HEK293 (cell line): ENCODE data around the gene PCSK5.

Source experiments
- CTCF ChIA-PET: fragments of 350-600 bp; formaldehyde crosslinking; extraction: SDS; loops from one replicate; lab custom pipeline; 2021; ENCODE audit warnings: antibody characterized with exemption; lab: Yijun Ruan, JAX
- POLR2A ChIA-PET: fragments of 300-600 bp; formaldehyde crosslinking; extraction: SDS; loops from one replicate; lab custom pipeline; 2020; ENCODE audit warnings: antibody characterized with exemption, inconsistent platforms; lab: Yijun Ruan, JAX
- H3K27ac ChIP-seq: fragments of 200-500 bp; sonication (Bioruptor generic); 2 replicates; pipeline ENCODE4 v1.5.1; 2014; ENCODE audit warnings: low read depth, low read length, control low read depth, inconsistent platforms; ENCODE audit errors: extremely low read depth
- H3K36me3 ChIP-seq, 2 experiments: fragments of 200-500 bp in 1 of 2; sonication (Bioruptor generic) in 1 of 2; 1 replicate in 1 of 2; 2 replicates in 1 of 2; pipeline ENCODE4 v1.5.1; 2014 to 2017; ENCODE audit warnings: inconsistent platforms in 2 of 2, low read length in 2 of 2; ENCODE audit not compliant: control insufficient read depth in 2 of 2, insufficient read depth in 1 of 2
- H3K4me1 ChIP-seq: fragments of 200-500 bp; sonication (Bioruptor generic); 2 replicates; pipeline ENCODE4 v1.5.1; 2014; ENCODE audit warnings: mild to moderate bottlenecking, low read length, inconsistent platforms; ENCODE audit not compliant: control insufficient read depth, insufficient read depth
- H3K4me3 ChIP-seq: 2 replicates; pipeline ENCODE4 v1.5.1; 2011; ENCODE audit warnings: low read depth, mild to moderate bottlenecking, control low read depth, low read length, moderate library complexity
- H3K9me3 ChIP-seq: fragments of 200-500 bp; sonication (Bioruptor generic); 2 replicates; pipeline ENCODE4 v1.5.1; 2014; ENCODE audit warnings: low read depth, low read length, inconsistent platforms; ENCODE audit not compliant: control insufficient read depth, insufficient read depth
- RBAK ChIP-seq: fragments of 450-650 bp; formaldehyde crosslinking; IDR thresholded peaks from 2 replicates; pipeline ENCODE4 v1.5.1; 2016; ENCODE audit warnings: missing biosample characterization, missing genetic modification characterization
- SCRT1 ChIP-seq: fragments of 450-650 bp; formaldehyde crosslinking; IDR thresholded peaks from 2 replicates; pipeline ENCODE4 v1.5.1; 2016; ENCODE audit warnings: missing biosample characterization, missing genetic modification characterization, borderline replicate concordance
- SP3 ChIP-seq: fragments of 450-650 bp; formaldehyde crosslinking; IDR thresholded peaks from 2 replicates; pipeline ENCODE4 v1.5.1; 2016; ENCODE audit warnings: missing biosample characterization, missing genetic modification characterization
- SP7 ChIP-seq: fragments of 450-650 bp; formaldehyde crosslinking; IDR thresholded peaks from 2 replicates; pipeline ENCODE4 v1.5.1; 2016; ENCODE audit warnings: missing biosample characterization, missing genetic modification characterization
- ZFP3 ChIP-seq: fragments of 450-650 bp; formaldehyde crosslinking; IDR thresholded peaks from 2 replicates; pipeline ENCODE4 v1.5.1; 2016; ENCODE audit warnings: low read depth, missing biosample characterization, missing genetic modification characterization
- ZFP41 ChIP-seq: fragments of 450-650 bp; formaldehyde crosslinking; IDR thresholded peaks from 2 replicates; pipeline ENCODE4 v1.5.1; 2016; ENCODE audit warnings: missing biosample characterization, missing genetic modification characterization, borderline replicate concordance
- ZNF133 ChIP-seq: fragments of 450-650 bp; formaldehyde crosslinking; IDR thresholded peaks from 2 replicates; pipeline ENCODE4 v1.5.1; 2016; ENCODE audit warnings: missing biosample characterization, missing genetic modification characterization
- ZNF138 ChIP-seq: fragments of 450-650 bp; formaldehyde crosslinking; IDR thresholded peaks from 2 replicates; pipeline ENCODE4 v1.5.1; 2016; ENCODE audit warnings: missing biosample characterization, missing genetic modification characterization, borderline replicate concordance
- ZNF184 ChIP-seq: fragments of 450-650 bp; IDR thresholded peaks from 2 replicates; pipeline ENCODE4 v1.5.1; 2018; ENCODE audit warnings: missing biosample characterization, mild to moderate bottlenecking, missing genetic modification characterization
- ZNF211 ChIP-seq: fragments of 450-650 bp; formaldehyde crosslinking; IDR thresholded peaks from 2 replicates; pipeline ENCODE4 v1.5.1; 2016; ENCODE audit warnings: low read depth, missing biosample characterization, missing genetic modification characterization
- ZNF214 ChIP-seq: fragments of 450-650 bp; formaldehyde crosslinking; IDR thresholded peaks from 2 replicates; pipeline ENCODE4 v1.5.1; 2017; ENCODE audit warnings: missing biosample characterization, mild to moderate bottlenecking, missing genetic modification characterization, borderline replicate concordance
- ZNF274 ChIP-seq, 2 experiments: fragments of 200-500 bp in 1 of 2; fragments of 450-650 bp in 1 of 2; sonication (Bioruptor generic) in 1 of 2; formaldehyde crosslinking in 1 of 2; IDR thresholded peaks; 2 replicates each; pipeline versions ENCODE4 v1.5.1 to v1.6.1; 2014 to 2016; ENCODE audit warnings: borderline replicate concordance in 1 of 2, inconsistent platforms in 1 of 2, low read length in 1 of 2, missing biosample characterization in 1 of 2, missing genetic modification characterization in 1 of 2
- ZNF37A ChIP-seq: fragments of 450-650 bp; IDR thresholded peaks from 2 replicates; pipeline ENCODE4 v1.5.1; 2018; ENCODE audit warnings: missing biosample characterization, missing genetic modification characterization
- ZNF555 ChIP-seq: fragments of 450-650 bp; formaldehyde crosslinking; conservative IDR thresholded peaks from 2 replicates; pipeline ENCODE4 v1.5.1; 2017; ENCODE audit warnings: missing biosample characterization, mild to moderate bottlenecking, missing genetic modification characterization, inconsistent platforms
- ZNF558 ChIP-seq: fragments of 450-650 bp; formaldehyde crosslinking; IDR thresholded peaks from 2 replicates; pipeline ENCODE4 v1.5.1; 2016; ENCODE audit warnings: missing biosample characterization, missing genetic modification characterization
- ZNF560 ChIP-seq: fragments of 450-650 bp; formaldehyde crosslinking; IDR thresholded peaks from 2 replicates; pipeline ENCODE4 v1.5.1; 2017; ENCODE audit warnings: missing biosample characterization, missing genetic modification characterization, borderline replicate concordance
- ZNF664 ChIP-seq: fragments of 450-650 bp; formaldehyde crosslinking; IDR thresholded peaks from 2 replicates; pipeline ENCODE4 v1.5.1; 2016; ENCODE audit warnings: missing biosample characterization, missing genetic modification characterization
- ZNF747 ChIP-seq: fragments of 450-650 bp; formaldehyde crosslinking; IDR thresholded peaks from 2 replicates; pipeline ENCODE4 v1.5.1; 2016; ENCODE audit warnings: missing biosample characterization, missing genetic modification characterization
- ZNF792 ChIP-seq: fragments of 450-650 bp; formaldehyde crosslinking; IDR thresholded peaks from 2 replicates; pipeline ENCODE4 v1.5.1; 2016; ENCODE audit warnings: missing biosample characterization, missing genetic modification characterization
- ZNF837 ChIP-seq: fragments of 450-650 bp; formaldehyde crosslinking; IDR thresholded peaks from 2 replicates; pipeline ENCODE4 v1.5.1; 2016; ENCODE audit warnings: missing biosample characterization, missing genetic modification characterization
- ZSCAN16 ChIP-seq: fragments of 450-650 bp; formaldehyde crosslinking; IDR thresholded peaks from 2 replicates; pipeline ENCODE4 v1.5.1; 2016; ENCODE audit warnings: missing biosample characterization, missing genetic modification characterization
- TF ChIP-seq, protein P1 (sequence below): fragments of 450-650 bp; formaldehyde crosslinking; IDR thresholded peaks from 2 replicates; pipeline ENCODE4 v1.5.1; 2016; ENCODE audit warnings: missing biosample characterization, missing genetic modification characterization
- TF ChIP-seq, protein P2 (sequence below): fragments of 450-650 bp; formaldehyde crosslinking; IDR thresholded peaks from 2 replicates; pipeline ENCODE4 v1.5.1; 2016; ENCODE audit warnings: missing biosample characterization, missing genetic modification characterization
- TF ChIP-seq, protein P3 (sequence below): fragments of 450-650 bp; formaldehyde crosslinking; IDR thresholded peaks from 2 replicates; pipeline ENCODE4 v1.5.1; 2016; ENCODE audit warnings: missing biosample characterization, missing genetic modification characterization, low read depth
- TF ChIP-seq, protein P4 (sequence below): fragments of 450-650 bp; formaldehyde crosslinking; IDR thresholded peaks from 2 replicates; pipeline ENCODE4 v1.5.1; 2016; ENCODE audit warnings: missing biosample characterization, missing genetic modification characterization
- TF ChIP-seq, protein P5 (sequence below): fragments of 450-650 bp; formaldehyde crosslinking; IDR thresholded peaks from 2 replicates; pipeline ENCODE4 v1.5.1; 2016; ENCODE audit warnings: missing biosample characterization, missing genetic modification characterization

The PCSK5 gene

DNA sequence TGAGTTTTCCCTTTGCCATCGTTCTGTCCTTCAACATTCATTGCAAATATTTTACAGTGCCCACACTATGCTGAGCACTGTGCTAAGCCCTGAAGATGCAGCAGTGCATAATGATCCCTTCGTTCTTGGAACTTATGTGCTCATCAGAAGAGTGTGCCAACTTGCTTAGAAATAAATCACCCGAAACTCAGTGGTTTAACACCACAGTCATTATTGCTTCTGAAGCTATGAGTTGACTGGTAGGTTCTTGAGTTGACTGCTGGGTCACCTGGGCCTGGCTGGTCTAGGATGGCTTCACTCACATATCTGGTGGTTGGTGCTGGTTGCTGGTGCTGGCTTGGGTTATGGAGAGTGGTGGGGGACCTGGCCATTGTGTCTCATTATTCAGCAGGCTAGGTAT, 20.9 kb downstream of the PCSK5 start:
- CTCF ChIA-PET, result no interaction called here
- TF ChIP-seq, protein P1, sequence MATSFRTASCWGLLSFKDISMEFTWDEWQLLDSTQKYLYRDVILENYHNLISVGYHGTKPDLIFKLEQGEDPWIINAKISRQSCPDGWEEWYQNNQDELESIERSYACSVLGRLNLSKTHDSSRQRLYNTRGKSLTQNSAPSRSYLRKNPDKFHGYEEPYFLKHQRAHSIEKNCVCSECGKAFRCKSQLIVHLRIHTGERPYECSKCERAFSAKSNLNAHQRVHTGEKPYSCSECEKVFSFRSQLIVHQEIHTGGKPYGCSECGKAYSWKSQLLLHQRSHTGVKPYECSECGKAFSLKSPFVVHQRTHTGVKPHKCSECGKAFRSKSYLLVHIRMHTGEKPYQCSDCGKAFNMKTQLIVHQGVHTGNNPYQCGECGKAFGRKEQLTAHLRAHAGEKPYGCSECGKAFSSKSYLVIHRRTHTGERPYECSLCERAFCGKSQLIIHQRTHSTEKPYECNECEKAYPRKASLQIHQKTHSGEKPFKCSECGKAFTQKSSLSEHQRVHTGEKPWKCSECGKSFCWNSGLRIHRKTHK (tag by site-specific recombination), result no peak
- TF ChIP-seq, protein P2, sequence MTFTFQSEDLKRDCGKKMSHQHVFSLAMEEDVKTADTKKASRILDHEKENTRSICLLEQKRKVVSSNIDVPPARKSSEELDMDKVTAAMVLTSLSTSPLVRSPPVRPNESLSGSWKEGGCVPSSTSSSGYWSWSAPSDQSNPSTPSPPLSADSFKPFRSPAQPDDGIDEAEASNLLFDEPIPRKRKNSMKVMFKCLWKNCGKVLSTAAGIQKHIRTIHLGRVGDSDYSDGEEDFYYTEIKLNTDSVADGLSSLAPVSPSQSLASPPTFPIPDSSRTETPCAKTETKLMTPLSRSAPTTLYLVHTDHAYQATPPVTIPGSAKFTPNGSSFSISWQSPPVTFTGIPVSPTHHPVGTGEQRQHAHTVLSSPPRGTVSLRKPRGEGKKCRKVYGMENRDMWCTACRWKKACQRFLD (tag by site-specific recombination), result no peak
- TF ChIP-seq ZSCAN16 (tag by site-specific recombination) (no peak), ZNF214 (tag by site-specific recombination) (no peak), ZFP3 (tag by site-specific recombination) (no peak), ZNF184 (tag by site-specific recombination) (no peak)

DNA sequence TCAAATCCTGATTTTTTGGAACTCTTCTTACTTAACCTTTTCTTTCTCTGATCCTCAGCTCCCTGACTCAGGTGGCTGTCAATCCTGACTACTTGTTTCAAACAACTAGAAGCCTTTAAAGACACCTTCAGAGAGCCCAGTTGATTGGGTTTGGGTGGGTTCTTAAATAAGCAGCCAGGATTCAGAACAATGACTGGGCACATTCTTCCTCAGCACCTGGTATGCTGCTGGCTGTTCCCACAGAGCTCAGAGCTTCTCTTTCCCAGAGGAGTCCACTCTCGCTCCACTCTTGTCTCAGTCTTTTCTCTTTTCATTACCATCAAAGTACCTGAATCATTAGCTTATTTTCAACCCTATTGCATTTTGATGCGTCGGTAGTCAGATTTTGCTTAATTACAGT, 22.5 kb downstream of the PCSK5 start:
- Histone ChIP-seq H3K4me3 (no peak overlapping the region), H3K27ac (no peak overlapping the region), H3K36me3 (no peaks in the 10 kb centered on the region), H3K4me1 (no peaks in the 10 kb centered on the region), H3K9me3 (no peaks in the 10 kb centered on the region)
- ChIA-PET CTCF (interaction anchor here (0.7 to 1.0 kb wide), 2 partner anchors 18 to 23 kb away, joined by 3 to 4 read pairs; no protein-coding TSS in a partner anchor), POLR2A (no interaction called here)
- TF ChIP-seq, protein P3, sequence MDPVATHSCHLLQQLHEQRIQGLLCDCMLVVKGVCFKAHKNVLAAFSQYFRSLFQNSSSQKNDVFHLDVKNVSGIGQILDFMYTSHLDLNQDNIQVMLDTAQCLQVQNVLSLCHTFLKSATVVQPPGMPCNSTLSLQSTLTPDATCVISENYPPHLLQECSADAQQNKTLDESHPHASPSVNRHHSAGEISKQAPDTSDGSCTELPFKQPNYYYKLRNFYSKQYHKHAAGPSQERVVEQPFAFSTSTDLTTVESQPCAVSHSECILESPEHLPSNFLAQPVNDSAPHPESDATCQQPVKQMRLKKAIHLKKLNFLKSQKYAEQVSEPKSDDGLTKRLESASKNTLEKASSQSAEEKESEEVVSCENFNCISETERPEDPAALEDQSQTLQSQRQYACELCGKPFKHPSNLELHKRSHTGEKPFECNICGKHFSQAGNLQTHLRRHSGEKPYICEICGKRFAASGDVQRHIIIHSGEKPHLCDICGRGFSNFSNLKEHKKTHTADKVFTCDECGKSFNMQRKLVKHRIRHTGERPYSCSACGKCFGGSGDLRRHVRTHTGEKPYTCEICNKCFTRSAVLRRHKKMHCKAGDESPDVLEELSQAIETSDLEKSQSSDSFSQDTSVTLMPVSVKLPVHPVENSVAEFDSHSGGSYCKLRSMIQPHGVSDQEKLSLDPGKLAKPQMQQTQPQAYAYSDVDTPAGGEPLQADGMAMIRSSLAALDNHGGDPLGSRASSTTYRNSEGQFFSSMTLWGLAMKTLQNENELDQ (tag by site-specific recombination), result no peak
- TF ChIP-seq ZNF560 (tag by site-specific recombination), result no peak
- TF ChIP-seq ZNF138 (tag by site-specific recombination), result no peak
- TF ChIP-seq SP3 (tag by site-specific recombination), result no peak
- TF ChIP-seq ZNF837 (tag by site-specific recombination), result no peak
- no peak for TF ChIP-seq ZNF747 (tag by site-specific recombination)
- no peak for TF ChIP-seq ZNF664 (tag by site-specific recombination)
- TF ChIP-seq SCRT1, result no peak
- TF ChIP-seq ZFP41 (tag by site-specific recombination), result no peak

More for the DNA sequence above, 20.9 kb downstream of the PCSK5 start:
- POLR2A ChIA-PET, result no interaction called here
- Histone ChIP-seq H3K27ac (no peak overlapping the region), H3K4me3 (no peak overlapping the region), H3K9me3 (no peaks in the 10 kb centered on the region), H3K4me1 (peaks cover 3% of the 10 kb centered on the region; the same call in 1 of the 2 replicates), H3K36me3 (no peaks in the 10 kb centered on the region)

DNA sequence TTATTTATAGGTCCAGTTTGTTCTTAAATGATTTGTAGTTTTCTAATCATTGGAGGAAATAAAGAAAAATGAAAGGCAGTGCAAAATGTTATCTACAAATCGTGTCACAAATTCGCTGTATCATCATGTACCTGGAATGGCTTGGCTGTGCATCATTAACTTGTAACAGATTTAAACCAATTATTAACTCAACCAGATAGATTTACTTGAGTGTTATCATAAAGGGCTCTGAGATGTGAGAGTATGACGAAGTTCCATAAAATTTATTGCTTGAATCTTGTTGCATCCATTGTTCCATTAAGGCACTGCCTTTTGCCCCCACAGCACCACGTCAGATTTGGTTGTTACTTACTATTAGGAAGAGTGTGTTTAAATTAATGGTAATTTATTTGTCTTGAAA, 23.5 kb downstream of the PCSK5 start:
- Histone ChIP-seq H3K36me3 (no peaks in the 10 kb centered on the region), H3K4me1 (no peaks in the 10 kb centered on the region), H3K4me3 (no peak overlapping the region), H3K27ac (no peak overlapping the region), H3K9me3 (no peaks in the 10 kb centered on the region)
- POLR2A ChIA-PET, result no interaction called here
- CTCF ChIA-PET, result no interaction called here
- TF ChIP-seq ZNF133 (no peak), ZNF274 (IDR thresholded peaks at IDR 0.05; ENCODE audit: low read length) (no peak), ZNF274 (tag by site-specific recombination; IDR thresholded peaks at IDR 0.05; ENCODE audit: borderline replicate concordance) (no peak), SP7 (tag by site-specific recombination) (no peak), ZNF37A (tag by site-specific recombination) (no peak), ZNF555 (tag by site-specific recombination) (no peak), ZNF211 (no peak), RBAK (no peak), ZNF558 (tag by site-specific recombination) (no peak), ZFP3 (tag by site-specific recombination) (no peak), ZNF792 (tag by site-specific recombination) (no peak)
- TF ChIP-seq, protein P4, sequence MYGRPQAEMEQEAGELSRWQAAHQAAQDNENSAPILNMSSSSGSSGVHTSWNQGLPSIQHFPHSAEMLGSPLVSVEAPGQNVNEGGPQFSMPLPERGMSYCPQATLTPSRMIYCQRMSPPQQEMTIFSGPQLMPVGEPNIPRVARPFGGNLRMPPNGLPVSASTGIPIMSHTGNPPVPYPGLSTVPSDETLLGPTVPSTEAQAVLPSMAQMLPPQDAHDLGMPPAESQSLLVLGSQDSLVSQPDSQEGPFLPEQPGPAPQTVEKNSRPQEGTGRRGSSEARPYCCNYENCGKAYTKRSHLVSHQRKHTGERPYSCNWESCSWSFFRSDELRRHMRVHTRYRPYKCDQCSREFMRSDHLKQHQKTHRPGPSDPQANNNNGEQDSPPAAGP (tag by site-specific recombination), result no peak
- TF ChIP-seq, protein P5, sequence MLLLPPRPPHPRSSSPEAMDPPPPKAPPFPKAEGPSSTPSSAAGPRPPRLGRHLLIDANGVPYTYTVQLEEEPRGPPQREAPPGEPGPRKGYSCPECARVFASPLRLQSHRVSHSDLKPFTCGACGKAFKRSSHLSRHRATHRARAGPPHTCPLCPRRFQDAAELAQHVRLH (tag by site-specific recombination), result no peak
